Neutrophil (primary cell): ENCODE data around the gene ADGRF3.

Experiments used
- H3K27ac ChIP-seq: fragments of 200-600 bp; sonication (generic); 2 replicates; pipeline ENCODE4 v1.5.1; 2016; ENCODE audit warnings: mild to moderate bottlenecking, moderate library complexity
- H3K27me3 ChIP-seq: fragments of 200-600 bp; sonication (generic); 2 replicates; pipeline ENCODE4 v1.6.0; 2016; ENCODE audit warnings: mild to moderate bottlenecking
- H3K36me3 ChIP-seq: fragments of 200-600 bp; sonication (generic); 2 replicates; pipeline ENCODE4 v1.5.1; 2017
- H3K4me1 ChIP-seq, 2 experiments: fragments of 200-600 bp in 1 of 2; sonication (generic) in 1 of 2; 1 replicate in 1 of 2; 2 replicates in 1 of 2; pipeline versions ENCODE4 v1.5.1 to v1.6.1; 2013 to 2016; ENCODE audit warnings: low read depth in 1 of 2, low read length in 1 of 2, mild to moderate bottlenecking in 1 of 2, moderate library complexity in 1 of 2; ENCODE audit not compliant: control insufficient read depth in 1 of 2, insufficient read depth in 1 of 2
- H3K4me3 ChIP-seq, 2 experiments: fragments of 200-600 bp in 1 of 2; sonication (generic) in 1 of 2; 1 replicate in 1 of 2; 2 replicates in 1 of 2; pipeline ENCODE4 v1.5.1; 2013 to 2016; ENCODE audit warnings: low read depth in 1 of 2, low read length in 1 of 2, mild to moderate bottlenecking in 1 of 2, moderate library complexity in 1 of 2
- H3K9me3 ChIP-seq: fragments of 200-600 bp; sonication (generic); 2 replicates; pipeline ENCODE4 v1.5.1; 2016
- CTCF ChIP-seq: fragments of 200-600 bp; sonication (generic); IDR thresholded peaks from 2 replicates; pipeline ENCODE4 v1.5.1; 2016; ENCODE audit warnings: antibody characterized with exemption

The ADGRF3 gene

GRCh38 chr2:26295511-26295910 lies 51.1 kb downstream of the ADGRF3 start:
- H3K36me3 ChIP-seq: peaks cover 11% of the 10 kb centered on the region
- no peak for TF ChIP-seq CTCF

GRCh38 chr2:26292646-26293045 lies 53.9 kb downstream of the ADGRF3 start:
- no peak overlapping the region for H3K27ac ChIP-seq

More at GRCh38 chr2:26295511-26295910, 51.1 kb downstream of the ADGRF3 start:
- H3K4me1 ChIP-seq: peaks cover 18 to 22% of the 10 kb centered on the region in 2 experiments
- no peak overlapping the region for H3K27ac ChIP-seq
- no peaks in the 10 kb centered on the region for H3K9me3 ChIP-seq
- no peak overlapping the region for H3K4me3 ChIP-seq
- H3K27me3 ChIP-seq: peaks cover 7% of the 10 kb centered on the region

DNA sequence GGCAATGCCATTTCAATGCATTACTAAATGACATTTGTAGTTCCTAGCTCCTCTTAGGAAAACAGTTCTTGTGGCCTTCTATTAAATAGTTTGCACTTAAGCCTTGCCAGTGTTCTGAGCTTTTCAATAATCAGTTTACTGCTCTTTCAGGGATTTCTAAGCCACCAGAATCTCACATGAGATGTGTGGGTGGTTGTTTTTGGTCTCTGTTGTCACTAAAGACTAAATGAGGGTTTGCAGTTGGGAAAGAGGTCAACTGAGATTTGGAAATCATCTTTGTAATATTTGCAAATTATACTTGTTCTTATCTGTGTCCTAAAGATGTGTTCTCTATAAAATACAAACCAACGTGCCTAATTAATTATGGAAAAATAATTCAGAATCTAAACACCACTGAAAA lies 56.6 kb downstream of the ADGRF3 start:
- Histone ChIP-seq H3K9me3 (no peaks in the 10 kb centered on the region), H3K4me3 (no peak overlapping the region), H3K27me3 (no peaks in the 10 kb centered on the region), H3K27ac (no peak overlapping the region), H3K36me3 (peaks cover 61% of the 10 kb centered on the region), H3K4me1 (no peaks in the 10 kb centered on the region)
- no peak for TF ChIP-seq CTCF

More at GRCh38 chr2:26292646-26293045, 53.9 kb downstream of the ADGRF3 start:
- Histone ChIP-seq H3K27me3 (no peaks in the 10 kb centered on the region), H3K4me3 (no peak overlapping the region), H3K9me3 (no peaks in the 10 kb centered on the region), H3K4me1 (no peaks in the 10 kb centered on the region), H3K36me3 (peaks cover 35% of the 10 kb centered on the region)
- TF ChIP-seq CTCF: no peak

GRCh38 chr2:26285931-26286330 lies 60.7 kb downstream of the ADGRF3 start:
- Histone ChIP-seq H3K36me3 (peaks cover 95% of the 10 kb centered on the region), H3K27me3 (no peaks in the 10 kb centered on the region), H3K9me3 (no peaks in the 10 kb centered on the region), H3K27ac (no peak overlapping the region), H3K4me3 (no peak overlapping the region), H3K4me1 (no peaks in the 10 kb centered on the region)
- TF ChIP-seq CTCF: no peak

- Histone ChIP-seq H3K4me1 (no peaks in the 10 kb centered on the region), H3K36me3 (peaks cover 94% of the 10 kb centered on the region), H3K27me3 (no peaks in the 10 kb centered on the region), H3K4me3 (no peak overlapping the region), H3K27ac (no peak overlapping the region), H3K9me3 (no peaks in the 10 kb centered on the region)
- TF ChIP-seq CTCF: no peak
Measured at GRCh38 chr2:26284132-26284531, 62.5 kb downstream of the ADGRF3 start.

DNA sequence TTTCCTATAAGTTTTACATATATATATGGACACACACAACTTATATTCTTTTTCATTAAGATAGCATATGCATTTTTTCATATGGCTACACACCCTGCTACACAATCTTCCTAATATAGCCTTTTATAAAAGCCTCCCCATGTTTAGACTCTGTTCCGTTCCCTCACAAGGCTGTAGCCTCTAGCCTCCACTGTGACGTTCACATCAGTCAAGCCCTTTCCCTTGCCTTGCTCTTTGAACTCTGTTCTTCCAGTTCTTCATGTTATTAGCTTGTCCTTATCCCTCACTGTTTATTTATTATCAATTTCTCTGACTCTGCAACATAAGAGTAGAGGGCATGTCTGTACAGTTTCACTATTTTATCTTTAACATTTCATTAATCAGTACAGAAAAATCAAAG lies 63.0 kb downstream of the ADGRF3 start:
- H3K27ac ChIP-seq: no peak overlapping the region
- H3K27me3 ChIP-seq: no peaks in the 10 kb centered on the region
- H3K36me3 ChIP-seq: peaks cover 99% of the 10 kb centered on the region
- no peaks in the 10 kb centered on the region for H3K9me3 ChIP-seq
- H3K4me1 ChIP-seq: no peaks in the 10 kb centered on the region
- no peak for TF ChIP-seq CTCF
- H3K4me3 ChIP-seq: no peak overlapping the region
